IMR-90 (cell line): ENCODE measurements around the gene CDK7. TPM values are rescaled to one million over a fixed set of nuclear protein-coding genes. Genes with fewer than 3 reads are reported as not detected.
A peak's percentile ranks its signal among the peaks of the same experiment; 100 is the strongest.

Experiments
- ATAC-seq: fragments of 200-7000 bp; cut with Tn5 transposase; 2 replicates; pipeline ENCODE4 v1.9.1; 2020; ENCODE audit warnings: low read depth, mild to moderate bottlenecking, moderate library complexity
- BruUV-seq: library from RNA; stranded (reverse); fragments of 400-500 nt; replicated peaks from 2 replicates; lab custom pipeline; 2021; lab: Mats Ljungman, UMichigan
- CTCF ChIA-PET: fragments of 300-600 bp; formaldehyde crosslinking; extraction: SDS; loops from one replicate; lab custom pipeline; 2021; ENCODE audit warnings: antibody characterized with exemption; lab: Yijun Ruan, JAX
- POLR2A ChIA-PET: fragments of 300-600 bp; sonication (Branson Sonifier 250); formaldehyde crosslinking; loops from one replicate; lab custom pipeline; 2022; ENCODE audit warnings: antibody characterized with exemption; ENCODE audit not compliant: unreplicated experiment; lab: Charles Lee
- DNase-seq: peaks from one replicate; pipeline ENCODE4 v3.0.0; 2013
- H2AFZ ChIP-seq: replicated peaks from 2 replicates; pipeline ENCODE3; 2013; ENCODE audit warnings: low read length, mild to moderate bottlenecking; ENCODE audit not compliant: poor library complexity
- H2AK5ac ChIP-seq: 2 replicates; pipeline ENCODE4 v1.6.1; 2013; ENCODE audit warnings: low read depth, low read length, inconsistent platforms
- H2AK9ac ChIP-seq: replicated peaks from 2 replicates; pipeline ENCODE3; 2013; ENCODE audit warnings: mild to moderate bottlenecking, low read depth, low read length, moderate library complexity; ENCODE audit not compliant: poor library complexity
- H2BK120ac ChIP-seq: 2 replicates; pipeline ENCODE4 v1.6.1; 2013; ENCODE audit warnings: low read depth, low read length, inconsistent platforms
- H2BK15ac ChIP-seq: 3 replicates; pipeline ENCODE4 v1.6.1; 2013; ENCODE audit warnings: low read depth, low read length, inconsistent platforms
- H2BK20ac ChIP-seq: 2 replicates; pipeline ENCODE4 v1.6.1; 2013; ENCODE audit warnings: low read depth, mild to moderate bottlenecking, inconsistent platforms, low read length, moderate library complexity
- H2BK5ac ChIP-seq: 2 replicates; pipeline ENCODE4 v1.6.1; 2013; ENCODE audit warnings: mild to moderate bottlenecking, low read depth, low read length, inconsistent platforms; ENCODE audit not compliant: poor library complexity, severe bottlenecking
- H3K14ac ChIP-seq: replicated peaks from 2 replicates; pipeline ENCODE4 v1.6.1; 2013; ENCODE audit warnings: low read depth, low read length, inconsistent platforms
- H3K18ac ChIP-seq: 2 replicates; pipeline ENCODE4 v1.6.1; 2013; ENCODE audit warnings: low read depth, low read length, control low read depth
- H3K23ac ChIP-seq: 2 replicates; pipeline ENCODE4 v1.6.1; 2013; ENCODE audit warnings: low read depth, low read length, inconsistent platforms
- H3K27ac ChIP-seq: 2 replicates; pipeline ENCODE4 v1.5.1; 2013; ENCODE audit warnings: mild to moderate bottlenecking, control low read depth, low read length; ENCODE audit not compliant: insufficient read depth
- H3K27me3 ChIP-seq: 2 replicates; pipeline ENCODE4 v1.6.1; 2013; ENCODE audit warnings: low read length; ENCODE audit not compliant: control insufficient read depth, insufficient read depth
- H3K36me3 ChIP-seq: 2 replicates; pipeline ENCODE4 v1.6.1; 2013; ENCODE audit warnings: low read length, mixed read lengths; ENCODE audit not compliant: control insufficient read depth, insufficient read depth
- H3K4ac ChIP-seq: 2 replicates; pipeline ENCODE4 v1.6.1; 2013; ENCODE audit warnings: low read depth, low read length, inconsistent platforms
- H3K4me1 ChIP-seq: 2 replicates; pipeline ENCODE4 v1.6.1; 2013; ENCODE audit warnings: low read length, mixed read lengths; ENCODE audit not compliant: control insufficient read depth, insufficient read depth
- H3K4me2 ChIP-seq: 2 replicates; pipeline ENCODE4 v1.6.1; 2013; ENCODE audit warnings: low read depth, mild to moderate bottlenecking, control low read depth, low read length, moderate library complexity
- H3K4me3 ChIP-seq: 2 replicates; pipeline ENCODE4 v1.5.1; 2013; ENCODE audit warnings: low read depth, mild to moderate bottlenecking, control low read depth, low read length, moderate library complexity; ENCODE audit not compliant: insufficient read depth
- H3K56ac ChIP-seq: 2 replicates; pipeline ENCODE4 v1.6.1; 2013; ENCODE audit warnings: low read length, inconsistent platforms; ENCODE audit not compliant: insufficient read depth; ENCODE audit errors: extremely low read depth
- H3K79me1 ChIP-seq, 2 experiments: 2 replicates each; pipeline ENCODE4 v1.6.1; 2013; ENCODE audit warnings: low read length in 2 of 2, inconsistent platforms in 1 of 2, low read depth in 1 of 2
- H3K9ac ChIP-seq: 2 replicates; pipeline ENCODE4 v1.6.1; 2013; ENCODE audit warnings: low read depth, low read length, control low read depth
- H3K9me1 ChIP-seq: 2 replicates; pipeline ENCODE4 v1.6.1; 2013; ENCODE audit warnings: low read length, inconsistent platforms; ENCODE audit not compliant: insufficient read depth
- H3K9me3 ChIP-seq: 2 replicates; pipeline ENCODE4 v1.6.1; 2013; ENCODE audit warnings: low read length; ENCODE audit not compliant: control insufficient read depth, insufficient read depth
- H4K20me1 ChIP-seq: 2 replicates; pipeline ENCODE4 v1.6.1; 2013; ENCODE audit warnings: low read length, inconsistent platforms; ENCODE audit not compliant: insufficient read depth
- H4K5ac ChIP-seq: 2 replicates; pipeline ENCODE4 v1.6.1; 2013; ENCODE audit warnings: mild to moderate bottlenecking, low read depth, low read length, control low read depth
- H4K8ac ChIP-seq, 2 experiments: 2 replicates each; pipeline ENCODE4 v1.6.1; 2013; ENCODE audit warnings: low read depth in 2 of 2, low read length in 2 of 2, control low read depth in 1 of 2, inconsistent platforms in 1 of 2
- H4K91ac ChIP-seq: 2 replicates; pipeline ENCODE4 v1.6.1; 2013; ENCODE audit warnings: low read depth, low read length, inconsistent platforms; ENCODE audit not compliant: insufficient read depth
- CEBPB ChIP-seq: IDR thresholded peaks from 2 replicates; pipeline ENCODE4 v1.6.1; 2012; ENCODE audit warnings: low read depth, low read length, improper control_type of control experiment
- FOS ChIP-seq: fragments of 150-350 bp; IDR thresholded peaks from 2 replicates; pipeline ENCODE4 v1.6.1; 2016; ENCODE audit warnings: low read depth, low read length
- MAFK ChIP-seq: IDR thresholded peaks from 2 replicates; pipeline ENCODE4 v1.6.1; 2012; ENCODE audit warnings: low read depth, low read length, improper control_type of control experiment
- RCOR1 ChIP-seq: IDR thresholded peaks from 2 replicates; pipeline ENCODE4 v1.6.1; 2012; ENCODE audit warnings: mild to moderate bottlenecking, low read length, improper control_type of control experiment; ENCODE audit not compliant: insufficient replicate concordance
- WGBS, 2 experiments: methylation state at CpG; one replicate each; pipeline versions ENCODE4 v1.1.5 to v1.1.7; 2013; ENCODE audit warnings: missing lambda C conversion rate in 2 of 2; ENCODE audit not compliant: insufficient read length in 1 of 2; ENCODE audit errors: extremely low coverage in 2 of 2; 5-methylcytosine and 5-hydroxymethylcytosine counted together
- dilution Hi-C: fragments of 300-500 bp; cut with HindIII; formaldehyde crosslinking; loops from one replicate; pipeline ENCODE4 v1.14.3; 2018; ENCODE audit warnings: low sequenced_read_pairs; ENCODE audit not compliant: unreplicated experiment
- in situ Hi-C: fragments of 300-500 bp; cut with MboI; formaldehyde crosslinking; loops from 3 replicates; pipeline ENCODE4 v1.14.3; 2019; ENCODE audit warnings: low sequenced_read_pairs, inconsistent platforms, mixed read lengths
- intact Hi-C: fragments of 100-400 bp; cut with micrococcal nuclease; formaldehyde crosslinking; loops from 2 replicates; pipeline ENCODE4 v1.10.0; 2022
- polyA plus RNA-seq, 3 experiments: library from polyadenylated mRNA; depleted of rRNA; stranded (reverse); fragments of >200 nt; gene quantifications; 2 replicates each; pipeline ENCODE4 v1.2.3, GENCODE V29; 2012; ENCODE audit warnings: low replicate concordance in 1 of 3
- total RNA-seq: library from RNA; depleted of rRNA; stranded (reverse); fragments of >200 nt; gene quantifications from 2 replicates; pipeline ENCODE4 v1.2.3, GENCODE V29; 2012

The CDK7 gene
- total and polyA plus RNA-seq, 2 of the 4 experiments (the other 2 are of a cell fraction): 59.8 to 65.6 TPM

DNA sequence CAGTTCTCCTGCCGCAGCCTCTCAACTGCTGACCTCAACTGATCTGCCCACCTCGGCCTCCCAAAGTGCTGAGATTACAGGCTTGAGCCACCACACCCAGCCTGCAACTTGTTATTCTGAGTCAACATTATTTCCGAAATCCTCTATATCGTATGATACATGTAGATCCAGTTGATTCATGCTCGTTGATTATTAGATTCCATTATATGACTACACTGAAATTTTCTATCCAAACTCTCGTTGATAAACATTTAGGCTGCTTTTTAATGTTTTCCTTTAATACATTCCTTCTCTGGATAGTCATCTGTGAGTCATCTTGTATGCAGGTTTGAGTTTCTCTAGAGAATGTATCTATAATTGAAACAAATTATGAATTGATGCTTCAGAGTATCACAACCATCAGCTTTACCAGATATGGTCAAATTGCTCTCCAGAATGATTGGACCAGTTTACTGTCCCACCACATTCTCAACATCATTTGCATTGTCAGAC, 4.1 kb downstream of the CDK7 start:
- POLR2A ChIA-PET: no interaction called here
- Histone ChIP-seq H4K8ac (peak overlapping the region; percentile 57 to 65), H3K27ac (peak overlapping the region; percentile 99), H2BK120ac (peak overlapping the region; percentile 93), H2BK20ac (peak overlapping the region; percentile 74), H4K5ac (peak overlapping the region; percentile 42), H3K4me1 (peaks cover 12% of the 10 kb centered on the region), H3K9me1 (no peaks in the 10 kb centered on the region), H3K79me1 (peaks cover 6 to 47% of the 10 kb centered on the region in 2 experiments; a peak in 3 of 4 replicates), H3K23ac (no peak overlapping the region; the same call in 1 of the 2 replicates), H3K18ac (peak overlapping the region; percentile 30; the same call in 1 of the 2 replicates), H3K9ac (no peak overlapping the region), H2BK15ac (peak overlapping the region; percentile 12; the same call in 1 of the 3 replicates), H3K4me2 (peak overlapping the region; percentile 57), H2AFZ (no peak overlapping the region), H3K9me3 (no peaks in the 10 kb centered on the region), H3K27me3 (no peaks in the 10 kb centered on the region), H2BK5ac (peak overlapping the region; percentile 86), H4K20me1 (peaks cover 10% of the 10 kb centered on the region; the same call in 1 of the 2 replicates), H3K4me3 (no peak overlapping the region), H2AK9ac (no peak overlapping the region), H4K91ac (peak overlapping the region; percentile 2; the same call in 1 of the 2 replicates), H3K56ac (0 out of 2 replicates have a peak overlapping the region, but pooled peaks have one; percentile 86), H3K4ac (peak overlapping the region; percentile 88), H2AK5ac (peak overlapping the region; percentile 14; the same call in 1 of the 2 replicates), H3K14ac (no peak overlapping the region), H3K36me3 (peaks cover 26% of the 10 kb centered on the region)
- in situ Hi-C loops (no loop called here), intact Hi-C loops (loop anchor here (5.0 kb wide), 1 partner anchor 93 kb away; the partner anchor contains the start of gene CCDC125), dilution Hi-C loops (no loop called here)
- BruUV-seq: no TSS peak
- peak; percentile 52 for ATAC-seq
- TF ChIP-seq RCOR1 (no peak), FOS (peak; percentile 90), CEBPB (peak; percentile 15; the same call in 1 of the 2 replicates), MAFK (0 out of 2 replicates have a peak, but pooled peaks have one; percentile 55)
- CTCF ChIA-PET: interaction anchor here (0.6 kb wide), 1 partner anchor 51 kb away, joined by 3 read pairs; no protein-coding TSS in a partner anchor
- DNase-seq: peak; percentile 96
- no CpG with 5 or more reads among the region's 6 CpGs for WGBS, 2 experiments
